ENCODE data around the gene RASSF5.

DNA sequence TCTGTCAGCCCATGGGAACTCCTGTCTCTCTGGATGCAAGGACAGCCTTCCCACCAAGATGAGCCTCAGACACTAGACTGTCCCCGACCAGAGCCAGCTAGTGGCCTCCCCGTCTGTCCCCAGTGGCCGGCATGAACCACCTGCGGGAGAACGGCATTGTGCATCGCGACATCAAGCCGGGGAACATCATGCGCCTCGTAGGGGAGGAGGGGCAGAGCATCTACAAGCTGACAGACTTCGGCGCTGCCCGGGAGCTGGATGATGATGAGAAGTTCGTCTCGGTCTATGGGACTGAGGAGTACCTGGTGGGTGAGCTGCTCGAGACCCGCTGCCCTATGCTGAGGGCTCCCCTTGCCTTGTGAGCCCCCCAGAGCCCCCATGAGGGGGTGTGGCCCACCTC lies 31.3 kb upstream of the RASSF5 start:
- TF ChIP-seq POLR2AphosphoS5 (IDR thresholded peaks at IDR 0.05; ENCODE audit: low read depth, low read length) (no peak), FOXP2 (optimal IDR thresholded peaks at IDR 0.05; ENCODE audit: borderline replicate concordance, extremely low read depth, extremely low read length, insufficient read depth) (no peak), SIN3A (IDR thresholded peaks at IDR 0.05; ENCODE audit: borderline replicate concordance, insufficient read depth, low read length) (no peak), REST (IDR thresholded peaks at IDR 0.05; ENCODE audit: insufficient read depth in 1 of 2, low read depth in 2 of 2, low read length in 2 of 2) (no peak)

Measured in PFSK-1 (cell line).